ENCODE measurements around the gene SLC13A4. TPM values are rescaled to one million over a fixed set of nuclear protein-coding genes. Genes with fewer than 3 reads are reported as not detected.

The SLC13A4 gene
- total and polyA plus RNA-seq, 4 donors: 0.01 to 0.17 (median 0.10) TPM

DNA sequence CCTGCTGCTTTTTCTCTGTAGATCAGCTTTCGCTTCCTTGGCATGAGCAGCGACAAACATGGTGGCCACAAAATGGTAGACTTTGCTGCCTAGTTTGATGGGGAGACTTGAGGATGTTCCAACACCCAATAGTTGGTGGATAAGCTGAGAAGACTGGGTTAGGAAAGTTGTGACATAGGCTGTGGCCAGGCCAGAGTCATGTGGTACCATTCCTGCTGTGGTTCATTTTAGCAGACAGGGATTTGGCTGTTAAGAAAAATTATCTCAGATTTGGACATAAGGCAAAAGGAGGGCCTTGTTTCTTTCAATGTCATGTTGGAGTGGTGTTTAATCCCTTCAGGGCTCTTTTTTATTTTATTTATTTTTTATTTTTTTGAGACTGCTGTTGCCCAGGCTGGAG lies 47.2 kb upstream of the SLC13A4 start:
- 98% methylated on average over 2 of the region's 2 CpGs for WGBS

GRCh38 chr7:135774284-135774683 lies 46.3 kb upstream of the SLC13A4 start:
- H3K4me1 ChIP-seq (ENCODE audit: control insufficient read depth in 4 of 4, insufficient read depth in 4 of 4, low read length in 3 of 4): no peaks in the 10 kb centered on the region
- DNase-seq (ENCODE audit: low spot score): no peak
- H3K27ac ChIP-seq (ENCODE audit: low read depth in 1 of 2, low read length in 2 of 2): no peak overlapping the region
- peaks cover 0 to 5% (median 2%) of the 10 kb centered on the region in 4 donors for H3K9me3 ChIP-seq (ENCODE audit: control insufficient read depth in 4 of 4, low read length in 3 of 4)
- H3K36me3 ChIP-seq (ENCODE audit: control insufficient read depth in 4 of 4, insufficient read depth in 3 of 4, low read depth in 1 of 4, low read length in 3 of 4): no peaks in the 10 kb centered on the region
- no peak overlapping the region for H3K9ac ChIP-seq (ENCODE audit: low read depth in 1 of 2, low read length in 2 of 2)
- TF ChIP-seq HNF4A (conservative IDR thresholded peaks at IDR 0.05) (no peak), YY1 (IDR thresholded peaks at IDR 0.05) (no peak), RXRA (IDR thresholded peaks at IDR 0.05) (no peak), RAD21 (IDR thresholded peaks at IDR 0.05) (no peak), EGR1 (IDR thresholded peaks at IDR 0.05; ENCODE audit: low read depth in 2 of 2) (no peak), JUND (IDR thresholded peaks at IDR 0.05) (no peak), FOXA2 (IDR thresholded peaks at IDR 0.05) (no peak), GABPA (IDR thresholded peaks at IDR 0.05 in 1 of 2, conservative IDR thresholded peaks at IDR 0.05 in 1 of 2) (no peak), NR2F2 (IDR thresholded peaks at IDR 0.05) (no peak), HNF4G (IDR thresholded peaks at IDR 0.05) (no peak), TAF1 (conservative IDR thresholded peaks at IDR 0.05) (no peak)
- TF ChIP-seq, protein P1, sequence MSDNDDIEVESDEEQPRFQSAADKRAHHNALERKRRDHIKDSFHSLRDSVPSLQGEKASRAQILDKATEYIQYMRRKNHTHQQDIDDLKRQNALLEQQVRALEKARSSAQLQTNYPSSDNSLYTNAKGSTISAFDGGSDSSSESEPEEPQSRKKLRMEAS (IDR thresholded peaks at IDR 0.05): no peak
- TF ChIP-seq, protein P2, sequence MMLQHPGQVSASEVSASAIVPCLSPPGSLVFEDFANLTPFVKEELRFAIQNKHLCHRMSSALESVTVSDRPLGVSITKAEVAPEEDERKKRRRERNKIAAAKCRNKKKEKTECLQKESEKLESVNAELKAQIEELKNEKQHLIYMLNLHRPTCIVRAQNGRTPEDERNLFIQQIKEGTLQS (IDR thresholded peaks at IDR 0.05): no peak
- TF ChIP-seq, protein P3, sequence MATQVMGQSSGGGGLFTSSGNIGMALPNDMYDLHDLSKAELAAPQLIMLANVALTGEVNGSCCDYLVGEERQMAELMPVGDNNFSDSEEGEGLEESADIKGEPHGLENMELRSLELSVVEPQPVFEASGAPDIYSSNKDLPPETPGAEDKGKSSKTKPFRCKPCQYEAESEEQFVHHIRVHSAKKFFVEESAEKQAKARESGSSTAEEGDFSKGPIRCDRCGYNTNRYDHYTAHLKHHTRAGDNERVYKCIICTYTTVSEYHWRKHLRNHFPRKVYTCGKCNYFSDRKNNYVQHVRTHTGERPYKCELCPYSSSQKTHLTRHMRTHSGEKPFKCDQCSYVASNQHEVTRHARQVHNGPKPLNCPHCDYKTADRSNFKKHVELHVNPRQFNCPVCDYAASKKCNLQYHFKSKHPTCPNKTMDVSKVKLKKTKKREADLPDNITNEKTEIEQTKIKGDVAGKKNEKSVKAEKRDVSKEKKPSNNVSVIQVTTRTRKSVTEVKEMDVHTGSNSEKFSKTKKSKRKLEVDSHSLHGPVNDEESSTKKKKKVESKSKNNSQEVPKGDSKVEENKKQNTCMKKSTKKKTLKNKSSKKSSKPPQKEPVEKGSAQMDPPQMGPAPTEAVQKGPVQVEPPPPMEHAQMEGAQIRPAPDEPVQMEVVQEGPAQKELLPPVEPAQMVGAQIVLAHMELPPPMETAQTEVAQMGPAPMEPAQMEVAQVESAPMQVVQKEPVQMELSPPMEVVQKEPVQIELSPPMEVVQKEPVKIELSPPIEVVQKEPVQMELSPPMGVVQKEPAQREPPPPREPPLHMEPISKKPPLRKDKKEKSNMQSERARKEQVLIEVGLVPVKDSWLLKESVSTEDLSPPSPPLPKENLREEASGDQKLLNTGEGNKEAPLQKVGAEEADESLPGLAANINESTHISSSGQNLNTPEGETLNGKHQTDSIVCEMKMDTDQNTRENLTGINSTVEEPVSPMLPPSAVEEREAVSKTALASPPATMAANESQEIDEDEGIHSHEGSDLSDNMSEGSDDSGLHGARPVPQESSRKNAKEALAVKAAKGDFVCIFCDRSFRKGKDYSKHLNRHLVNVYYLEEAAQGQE (IDR thresholded peaks at IDR 0.05): no peak
- TF ChIP-seq, protein P4, sequence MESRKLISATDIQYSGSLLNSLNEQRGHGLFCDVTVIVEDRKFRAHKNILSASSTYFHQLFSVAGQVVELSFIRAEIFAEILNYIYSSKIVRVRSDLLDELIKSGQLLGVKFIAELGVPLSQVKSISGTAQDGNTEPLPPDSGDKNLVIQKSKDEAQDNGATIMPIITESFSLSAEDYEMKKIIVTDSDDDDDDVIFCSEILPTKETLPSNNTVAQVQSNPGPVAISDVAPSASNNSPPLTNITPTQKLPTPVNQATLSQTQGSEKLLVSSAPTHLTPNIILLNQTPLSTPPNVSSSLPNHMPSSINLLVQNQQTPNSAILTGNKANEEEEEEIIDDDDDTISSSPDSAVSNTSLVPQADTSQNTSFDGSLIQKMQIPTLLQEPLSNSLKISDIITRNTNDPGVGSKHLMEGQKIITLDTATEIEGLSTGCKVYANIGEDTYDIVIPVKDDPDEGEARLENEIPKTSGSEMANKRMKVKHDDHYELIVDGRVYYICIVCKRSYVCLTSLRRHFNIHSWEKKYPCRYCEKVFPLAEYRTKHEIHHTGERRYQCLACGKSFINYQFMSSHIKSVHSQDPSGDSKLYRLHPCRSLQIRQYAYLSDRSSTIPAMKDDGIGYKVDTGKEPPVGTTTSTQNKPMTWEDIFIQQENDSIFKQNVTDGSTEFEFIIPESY (IDR thresholded peaks at IDR 0.05): no peak
- 57% methylated on average over 4 of the region's 4 CpGs for WGBS
- peaks cover 0 to 2% (median 0%) of the 10 kb centered on the region in 4 donors for H3K27me3 ChIP-seq (ENCODE audit: control insufficient read depth in 4 of 4, insufficient read depth in 4 of 4, low read length in 3 of 4)
- H3K4me3 ChIP-seq (ENCODE audit: low read depth in 1 of 3, low read length in 3 of 3): no peak overlapping the region

More for the DNA sequence above, 47.2 kb upstream of the SLC13A4 start:
- no peaks in the 10 kb centered on the region for H3K4me1 ChIP-seq (ENCODE audit: control insufficient read depth in 4 of 4, insufficient read depth in 4 of 4, low read length in 3 of 4)
- H3K9me3 ChIP-seq (ENCODE audit: control insufficient read depth in 4 of 4, low read length in 3 of 4): peaks cover 0 to 5% (median 2%) of the 10 kb centered on the region in 4 donors
- DNase-seq (ENCODE audit: low spot score): no peak
- peaks cover 0 to 2% (median 0%) of the 10 kb centered on the region in 4 donors for H3K27me3 ChIP-seq (ENCODE audit: control insufficient read depth in 4 of 4, insufficient read depth in 4 of 4, low read length in 3 of 4)
- TF ChIP-seq HNF4G (IDR thresholded peaks at IDR 0.05) (no peak), YY1 (IDR thresholded peaks at IDR 0.05) (no peak), RAD21 (IDR thresholded peaks at IDR 0.05) (no peak)
- TF ChIP-seq, protein P1 (IDR thresholded peaks at IDR 0.05): no peak
- H3K36me3 ChIP-seq (ENCODE audit: control insufficient read depth in 4 of 4, insufficient read depth in 3 of 4, low read depth in 1 of 4, low read length in 3 of 4): no peaks in the 10 kb centered on the region
- H3K4me3 ChIP-seq (ENCODE audit: low read depth in 1 of 3, low read length in 3 of 3): no peak overlapping the region
- no peak overlapping the region for H3K27ac ChIP-seq (ENCODE audit: low read depth in 1 of 2, low read length in 2 of 2)
- H3K9ac ChIP-seq (ENCODE audit: low read depth in 1 of 2, low read length in 2 of 2): no peak overlapping the region

All from liver (tissue), 9 donors.